K562 (cell line): ENCODE measurements around the gene INKA2. TPM values are rescaled to one million over a fixed set of nuclear protein-coding genes. Genes with fewer than 3 reads are reported as not detected.

ENCODE experiments used
- ATAC-seq: fragments of 200-7000 bp; cut with Tn5 transposase; 3 replicates; pipeline ENCODE4 v1.9.1; 2020; ENCODE audit warnings: moderate library complexity
- BruUV-seq: library from RNA; stranded (reverse); fragments of 400-500 nt; replicated peaks from 2 replicates; lab custom pipeline; 2021; lab: Mats Ljungman, UMichigan
- CTCF ChIA-PET: fragments of 300-600 bp; formaldehyde crosslinking; extraction: SDS; loops from one replicate; lab custom pipeline; 2021; ENCODE audit warnings: low intra/inter-chr PET ratio; lab: Yijun Ruan, JAX
- POLR2A ChIA-PET: fragments of 300-600, 350-650 bp; sonication (Branson Sonifier 250); formaldehyde crosslinking; extraction: SDS; loops from one replicate; lab custom pipeline; 2021; ENCODE audit warnings: antibody characterized with exemption, inconsistent platforms; lab: Yijun Ruan, JAX
- DNase-seq, 4 experiments: peaks; one replicate each; pipeline versions ENCODE4 v3.0.0 to v3.0.0-alpha.2; 2011 to 2018; ENCODE audit warnings: low spot score in 3 of 4, mixed read lengths in 3 of 4; ENCODE audit errors: extremely low read depth in 1 of 4
- FAIRE-seq: peaks from 2 replicates; lab custom pipeline; 2011; peaks lifted over from hg19 to GRCh38; lab: Jason Lieb, UNC
- H2AFZ ChIP-seq: 2 replicates; pipeline ENCODE4 v1.6.0; 2011; ENCODE audit warnings: low read depth, low read length, control low read depth, inconsistent platforms
- H3K27ac ChIP-seq: fragments of 200-600 bp; 3 replicates; pipeline ENCODE4 v1.8.0; 2011; ENCODE audit warnings: low read depth, mild to moderate bottlenecking, control low read depth, inconsistent platforms, low read length, moderate library complexity, mixed read lengths; ENCODE audit errors: extremely low read depth
- H3K27me3 ChIP-seq, 2 experiments: fragments of 300-600 bp in 1 of 2; 2 replicates in 1 of 2; 3 replicates in 1 of 2; pipeline versions ENCODE4 v1.6.0 to v1.8.0; 2011; ENCODE audit warnings: inconsistent platforms in 2 of 2, low read length in 2 of 2, mild to moderate bottlenecking in 1 of 2, mixed read lengths in 1 of 2, moderate library complexity in 1 of 2; ENCODE audit not compliant: control insufficient read depth in 2 of 2, insufficient read depth in 2 of 2
- H3K36me3 ChIP-seq: fragments of 300-600 bp; 3 replicates; pipeline ENCODE4 v1.8.0; 2011; ENCODE audit warnings: mild to moderate bottlenecking, low read length, inconsistent platforms; ENCODE audit not compliant: control insufficient read depth, insufficient read depth
- H3K4me1 ChIP-seq, 2 experiments: fragments of 200-600 bp in 1 of 2; replicated peaks in 1 of 2; 2 replicates in 1 of 2; 3 replicates in 1 of 2; pipeline versions ENCODE4 v1.5.1 to v1.8.0; 2011; ENCODE audit warnings: inconsistent platforms in 2 of 2, low read length in 2 of 2, mild to moderate bottlenecking in 1 of 2, mixed read lengths in 1 of 2, moderate library complexity in 1 of 2; ENCODE audit not compliant: control insufficient read depth in 2 of 2, insufficient read depth in 2 of 2
- H3K4me2 ChIP-seq: 2 replicates; pipeline ENCODE4 v1.6.1; 2011; ENCODE audit warnings: low read length, control low read depth, inconsistent platforms, mixed read lengths; ENCODE audit not compliant: insufficient read depth
- H3K4me3 ChIP-seq: fragments of 200-600 bp; sonication (generic), shearing (Covaris generic); 2 replicates; pipeline ENCODE4 v1.5.1; 2016; ENCODE audit warnings: control low read depth, inconsistent platforms
- H3K79me2 ChIP-seq: fragments of 200-600 bp; 3 replicates; pipeline ENCODE4 v1.8.0; 2011; ENCODE audit warnings: low read length, inconsistent platforms; ENCODE audit not compliant: control insufficient read depth, insufficient read depth
- H3K9ac ChIP-seq, 2 experiments: 2 replicates each; pipeline versions ENCODE4 v1.6.0 to v1.6.1; 2011; ENCODE audit warnings: low read depth in 2 of 2, low read length in 2 of 2, control low read depth in 1 of 2, inconsistent platforms in 1 of 2, mild to moderate bottlenecking in 1 of 2, mixed read lengths in 1 of 2; ENCODE audit not compliant: insufficient read depth in 1 of 2
- H3K9me1 ChIP-seq: one replicate; pipeline ENCODE4 v1.6.0; 2011; ENCODE audit warnings: inconsistent platforms, mild to moderate bottlenecking, low read length, moderate library complexity; ENCODE audit not compliant: control insufficient read depth, insufficient read depth
- H3K9me3 ChIP-seq: replicated peaks from 2 replicates; pipeline ENCODE4 v1.5.1; 2011; ENCODE audit warnings: low read depth, low read length, inconsistent platforms; ENCODE audit not compliant: control insufficient read depth, insufficient read depth
- H4K20me1 ChIP-seq: replicated peaks from 2 replicates; pipeline ENCODE4 v1.6.1; 2011; ENCODE audit warnings: low read length, inconsistent platforms, mixed read lengths; ENCODE audit not compliant: control insufficient read depth, insufficient read depth
- GTF2F1 ChIP-seq: IDR thresholded peaks from 2 replicates; pipeline ENCODE4 v1.6.1; 2011; ENCODE audit warnings: low read depth, low read length, improper control_type of control experiment
- L3MBTL2 ChIP-seq: fragments of 450-650 bp; IDR thresholded peaks from 2 replicates; pipeline ENCODE4 v1.6.1; 2016; ENCODE audit warnings: mild to moderate bottlenecking, moderate library complexity
- POLR2H ChIP-seq: IDR thresholded peaks from 2 replicates; pipeline ENCODE4 v1.6.1; 2016; ENCODE audit warnings: missing genetic modification characterization, low read depth, mild to moderate bottlenecking, control low read depth, missing compliant biosample characterization, moderate library complexity
- RBM25 ChIP-seq: fragments of 200-400 bp; formaldehyde crosslinking; IDR thresholded peaks from 2 replicates; pipeline ENCODE4 v1.6.1; 2018; ENCODE audit warnings: low read length, low read depth, moderate library complexity; ENCODE audit not compliant: severe bottlenecking
- SMAD1 ChIP-seq: fragments of 150-350 bp; IDR thresholded peaks from 2 replicates; pipeline ENCODE4 v1.6.1; 2014; ENCODE audit warnings: low read length, low read depth; ENCODE audit not compliant: partially characterized antibody
- SPI1 ChIP-seq: IDR thresholded peaks from 2 replicates; pipeline ENCODE4 v1.6.1; 2011; ENCODE audit warnings: low read depth, low read length, control low read depth, borderline replicate concordance
- ZNF3 ChIP-seq: fragments of 250-450 bp; sonication (Bioruptor Pico); IDR thresholded peaks from 2 replicates; pipeline ENCODE4 v1.5.0; 2021; ENCODE audit warnings: mild to moderate bottlenecking, moderate library complexity
- ZNF436 ChIP-seq: fragments of 250-450, 450-650 bp; sonication (Bioruptor Pico); formaldehyde crosslinking; IDR thresholded peaks from 2 replicates; pipeline ENCODE4 v1.7.0; 2020; ENCODE audit warnings: mild to moderate bottlenecking
- ZNF583 ChIP-seq: fragments of 250-450 bp; sonication (Bioruptor Pico); IDR thresholded peaks from 2 replicates; pipeline ENCODE4 v1.4.0; 2020
- WGBS: fragments of 100-300 bp; shearing (Covaris generic); methylation state at CpG from one replicate; pipeline ENCODE4 v1.1.6; 2016; ENCODE audit warnings: low coverage, mixed read lengths; ENCODE audit not compliant: insufficient coverage; ENCODE audit errors: missing lambda C conversion rate; 5-methylcytosine and 5-hydroxymethylcytosine counted together
- in situ Hi-C: fragments of 300-500 bp; cut with MboI; formaldehyde crosslinking; loops from 4 replicates; pipeline ENCODE4 v1.15.0; 2018; ENCODE audit warnings: inconsistent platforms, mixed read lengths
- intact Hi-C: fragments of 100-400 bp; cut with micrococcal nuclease; formaldehyde crosslinking; loops from 2 replicates; pipeline ENCODE4 v1.14.2; 2022
- polyA plus RNA-seq, 8 experiments: library from polyadenylated mRNA; depleted of rRNA in 4 of 8; stranded (reverse) in 5 of 8; unstranded in 3 of 8; fragments of >200 nt; fragmentation: Nextera tagmentation in 2 of 8; fragmentation: Illumina TruSeq in 1 of 8; extraction: Ambion mirVana in 2 of 8; extraction: Trizol in 1 of 8; gene quantifications; 2 replicates each; pipeline versions ENCODE4 v1.2.1 to v1.2.3, GENCODE V29; 2011 to 2014; ENCODE audit warnings: inconsistent platforms in 1 of 8, missing spikeins in 1 of 8
- total RNA-seq, 7 experiments: library from RNA; depleted of rRNA in 6 of 7; stranded (reverse); fragments of >200 nt in 6 of 7; fragmentation: Illumina TruSeq in 2 of 7; extraction: Trizol in 2 of 7; gene quantifications; 2 replicates each; pipeline versions ENCODE4 v1.2.1 to v1.2.3, GENCODE V29; 2011 to 2021; ENCODE audit warnings: low replicate concordance in 1 of 7
- TF ChIP-seq, protein P1 (sequence below), 3 experiments: fragments of 200-800 bp in 1 of 3; sonication (Bioruptor generic) in 1 of 3; sonication (generic) in 1 of 3; formaldehyde crosslinking in 1 of 3; IDR thresholded peaks; 2 replicates each; pipeline versions ENCODE4 v1.6.1 to v1.8.0; 2016 to 2022; ENCODE audit warnings: mild to moderate bottlenecking in 2 of 3, missing compliant biosample characterization in 2 of 3, missing genetic modification characterization in 2 of 3, missing genetic modification reagents in 1 of 3
- TF ChIP-seq, protein P2 (sequence below): fragments of 250-450 bp; sonication (Bioruptor Pico); IDR thresholded peaks from 2 replicates; pipeline ENCODE4 v1.8.0; 2022; ENCODE audit warnings: inconsistent platforms
- TF ChIP-seq, protein P3 (sequence below): fragments of 250-450 bp; sonication (Bioruptor Pico); IDR thresholded peaks from 2 replicates; pipeline ENCODE4 v1.5.0; 2022; ENCODE audit warnings: mild to moderate bottlenecking
- TF ChIP-seq, protein P4 (sequence below): fragments of 450-650 bp; IDR thresholded peaks from 2 replicates; pipeline ENCODE4 v1.6.1; 2017; ENCODE audit warnings: antibody characterized with exemption

Gene INKA2
- total and polyA plus RNA-seq, 9 of the 15 experiments (the other 6 are each of a cell fraction or from before 2014, with no cell fraction given): 0.04 to 1.4 (median 0.26) TPM; not detected in 1

DNA sequence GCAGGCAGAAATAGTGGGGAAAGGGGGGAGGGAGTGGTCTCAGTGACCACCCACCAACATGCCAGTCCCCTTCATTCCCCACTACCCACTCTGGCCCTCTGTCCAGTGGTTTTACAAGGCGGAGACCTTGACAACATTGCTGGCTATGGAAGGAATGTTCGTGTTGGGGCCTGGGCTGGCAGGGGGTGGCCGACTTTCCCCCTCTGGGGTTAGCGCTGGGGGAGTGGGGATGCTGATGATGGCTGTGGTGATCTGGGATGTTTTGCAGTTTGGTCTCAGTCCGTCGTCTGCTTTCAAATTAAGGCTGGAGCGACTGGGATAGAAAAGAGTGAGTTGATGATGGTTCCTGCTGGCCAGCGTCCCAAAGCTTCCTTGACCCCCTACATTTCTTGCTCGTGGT lies 36.8 kb upstream of the INKA2 start:
- no peak for ATAC-seq
- Histone ChIP-seq H3K9me3 (no peaks in the 10 kb centered on the region), H3K4me2 (no peak overlapping the region), H3K9ac (no peak overlapping the region), H3K4me3 (no peak overlapping the region), H3K79me2 (no peaks in the 10 kb centered on the region), H3K4me1 (no peaks in the 10 kb centered on the region), H3K27me3 (peaks cover 19 to 30% of the 10 kb centered on the region in 2 experiments; a peak in 4 of 5 replicates), H4K20me1 (no peaks in the 10 kb centered on the region), H2AFZ (no peak overlapping the region), H3K36me3 (no peaks in the 10 kb centered on the region), H3K9me1 (no peaks in the 10 kb centered on the region), H3K27ac (no peak overlapping the region)
- POLR2A ChIA-PET: no interaction called here
- under 1% methylated on average over 9 of the region's 9 CpGs for WGBS
- FAIRE-seq: no peak
- in situ Hi-C loops: no loop called here
- TF ChIP-seq, protein P1, sequence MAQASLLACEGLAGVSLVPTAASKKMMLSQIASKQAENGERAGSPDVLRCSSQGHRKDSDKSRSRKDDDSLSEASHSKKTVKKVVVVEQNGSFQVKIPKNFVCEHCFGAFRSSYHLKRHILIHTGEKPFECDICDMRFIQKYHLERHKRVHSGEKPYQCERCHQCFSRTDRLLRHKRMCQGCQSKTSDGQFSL (CRISPR knock-in tag; IDR thresholded peaks at IDR 0.05): no peak
- TF ChIP-seq, protein P1 (tag; IDR thresholded peaks at IDR 0.05): no peak
- TF ChIP-seq SPI1 (no peak), ZNF583 (CRISPR knock-in tag) (no peak), ZNF436 (CRISPR knock-in tag) (no peak), POLR2H (tag) (no peak), GTF2F1 (no peak), RBM25 (no peak), L3MBTL2 (no peak), ZNF3 (CRISPR knock-in tag) (no peak), SMAD1 (no peak)
- TF ChIP-seq, protein P2, sequence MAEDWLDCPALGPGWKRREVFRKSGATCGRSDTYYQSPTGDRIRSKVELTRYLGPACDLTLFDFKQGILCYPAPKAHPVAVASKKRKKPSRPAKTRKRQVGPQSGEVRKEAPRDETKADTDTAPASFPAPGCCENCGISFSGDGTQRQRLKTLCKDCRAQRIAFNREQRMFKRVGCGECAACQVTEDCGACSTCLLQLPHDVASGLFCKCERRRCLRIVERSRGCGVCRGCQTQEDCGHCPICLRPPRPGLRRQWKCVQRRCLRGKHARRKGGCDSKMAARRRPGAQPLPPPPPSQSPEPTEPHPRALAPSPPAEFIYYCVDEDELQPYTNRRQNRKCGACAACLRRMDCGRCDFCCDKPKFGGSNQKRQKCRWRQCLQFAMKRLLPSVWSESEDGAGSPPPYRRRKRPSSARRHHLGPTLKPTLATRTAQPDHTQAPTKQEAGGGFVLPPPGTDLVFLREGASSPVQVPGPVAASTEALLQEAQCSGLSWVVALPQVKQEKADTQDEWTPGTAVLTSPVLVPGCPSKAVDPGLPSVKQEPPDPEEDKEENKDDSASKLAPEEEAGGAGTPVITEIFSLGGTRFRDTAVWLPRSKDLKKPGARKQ (CRISPR knock-in tag): no peak
- TF ChIP-seq, protein P3, sequence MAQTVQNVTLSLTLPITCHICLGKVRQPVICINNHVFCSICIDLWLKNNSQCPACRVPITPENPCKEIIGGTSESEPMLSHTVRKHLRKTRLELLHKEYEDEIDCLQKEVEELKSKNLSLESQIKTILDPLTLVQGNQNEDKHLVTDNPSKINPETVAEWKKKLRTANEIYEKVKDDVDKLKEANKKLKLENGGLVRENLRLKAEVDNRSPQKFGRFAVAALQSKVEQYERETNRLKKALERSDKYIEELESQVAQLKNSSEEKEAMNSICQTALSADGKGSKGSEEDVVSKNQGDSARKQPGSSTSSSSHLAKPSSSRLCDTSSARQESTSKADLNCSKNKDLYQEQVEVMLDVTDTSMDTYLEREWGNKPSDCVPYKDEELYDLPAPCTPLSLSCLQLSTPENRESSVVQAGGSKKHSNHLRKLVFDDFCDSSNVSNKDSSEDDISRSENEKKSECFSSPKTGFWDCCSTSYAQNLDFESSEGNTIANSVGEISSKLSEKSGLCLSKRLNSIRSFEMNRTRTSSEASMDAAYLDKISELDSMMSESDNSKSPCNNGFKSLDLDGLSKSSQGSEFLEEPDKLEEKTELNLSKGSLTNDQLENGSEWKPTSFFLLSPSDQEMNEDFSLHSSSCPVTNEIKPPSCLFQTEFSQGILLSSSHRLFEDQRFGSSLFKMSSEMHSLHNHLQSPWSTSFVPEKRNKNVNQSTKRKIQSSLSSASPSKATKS: no peak
- TF ChIP-seq, protein P4, sequence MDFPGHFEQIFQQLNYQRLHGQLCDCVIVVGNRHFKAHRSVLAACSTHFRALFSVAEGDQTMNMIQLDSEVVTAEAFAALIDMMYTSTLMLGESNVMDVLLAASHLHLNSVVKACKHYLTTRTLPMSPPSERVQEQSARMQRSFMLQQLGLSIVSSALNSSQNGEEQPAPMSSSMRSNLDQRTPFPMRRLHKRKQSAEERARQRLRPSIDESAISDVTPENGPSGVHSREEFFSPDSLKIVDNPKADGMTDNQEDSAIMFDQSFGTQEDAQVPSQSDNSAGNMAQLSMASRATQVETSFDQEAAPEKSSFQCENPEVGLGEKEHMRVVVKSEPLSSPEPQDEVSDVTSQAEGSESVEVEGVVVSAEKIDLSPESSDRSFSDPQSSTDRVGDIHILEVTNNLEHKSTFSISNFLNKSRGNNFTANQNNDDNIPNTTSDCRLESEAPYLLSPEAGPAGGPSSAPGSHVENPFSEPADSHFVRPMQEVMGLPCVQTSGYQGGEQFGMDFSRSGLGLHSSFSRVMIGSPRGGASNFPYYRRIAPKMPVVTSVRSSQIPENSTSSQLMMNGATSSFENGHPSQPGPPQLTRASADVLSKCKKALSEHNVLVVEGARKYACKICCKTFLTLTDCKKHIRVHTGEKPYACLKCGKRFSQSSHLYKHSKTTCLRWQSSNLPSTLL: no peak
- intact Hi-C loops: no loop called here
- CTCF ChIA-PET: no interaction called here
- DNase-seq: no peak
- BruUV-seq: no TSS peak
